K562 (cell line): ENCODE results near the gene MYO3B.

Experiments
- CEBPZ ChIP-seq: fragments of 150-350 bp; IDR thresholded peaks from 2 replicates; pipeline ENCODE4 v1.6.1; 2014; ENCODE audit warnings: low read depth, mild to moderate bottlenecking, low read length, borderline replicate concordance
- JUN ChIP-seq, 2 experiments: sonication (generic) in 1 of 2; formaldehyde crosslinking in 1 of 2; IDR thresholded peaks; 2 replicates each; pipeline versions ENCODE4 v1.6.1 to v1.8.0; 2012 to 2022; ENCODE audit warnings: borderline replicate concordance in 2 of 2, mild to moderate bottlenecking in 2 of 2, improper control_type of control experiment in 1 of 2, low read depth in 1 of 2, low read length in 1 of 2, missing genetic modification reagents in 1 of 2
- RFX5 ChIP-seq: IDR thresholded peaks from 2 replicates; pipeline ENCODE4 v1.6.1; 2011; ENCODE audit warnings: low read depth, mild to moderate bottlenecking, improper control_type of control experiment, low read length
- SNRNP70 ChIP-seq: fragments of 200-400 bp; formaldehyde crosslinking; optimal IDR thresholded peaks from 2 replicates; pipeline ENCODE3; 2017; ENCODE audit warnings: low read depth, low read length
- U2AF2 ChIP-seq: fragments of 200-400 bp; formaldehyde crosslinking; optimal IDR thresholded peaks from 2 replicates; pipeline ENCODE3; 2017; ENCODE audit warnings: low read depth, mild to moderate bottlenecking, low read length
- ZNF655 ChIP-seq: fragments of 250-450 bp; sonication (Bioruptor Pico); IDR thresholded peaks from 2 replicates; pipeline ENCODE4 v1.5.0; 2021

GRCh38 chr2:170298115-170298514 lies 120.2 kb downstream of the MYO3B start:
- TF ChIP-seq SNRNP70 (no peak), RFX5 (no peak), ZNF655 (CRISPR knock-in tag) (no peak), JUN (IDR thresholded peaks at IDR 0.05; ENCODE audit: borderline replicate concordance, low read depth, low read length) (no peak), JUN (CRISPR knock-in tag; IDR thresholded peaks at IDR 0.05; ENCODE audit: borderline replicate concordance) (no peak), CEBPZ (no peak), U2AF2 (no peak)
